Peyer's patch (tissue), 4 donors: ENCODE results near the gene MAMSTR. TPM values are rescaled to one million over a fixed set of nuclear protein-coding genes. Genes with fewer than 3 reads are reported as not detected.
"Not testable (repeated sequence)": the region's sequence is repeated elsewhere in the genome, so short reads cannot be mapped to it uniquely, and the experiment has no call there.

Experiments used
- DNase-seq, 3 donors: peaks; one replicate each; pipeline ENCODE4 v3.0.0-alpha.2; 2017 to 2019
- H3K27ac ChIP-seq, 4 donors: fragments of 200-600 bp; sonication (generic); one replicate each; pipeline ENCODE4 v1.5.1; 2016 to 2019
- H3K27me3 ChIP-seq, 2 donors: fragments of 200-600 bp; sonication (generic); one replicate each; pipeline ENCODE4 v1.5.1; 2019
- H3K36me3 ChIP-seq, 3 donors: fragments of 200-600 bp; sonication (generic); one replicate each; pipeline ENCODE4 v1.5.1; 2016 to 2019
- H3K4me1 ChIP-seq, 4 donors: fragments of 200-600 bp; sonication (generic); one replicate each; pipeline ENCODE4 v1.5.1; 2016 to 2019
- H3K4me3 ChIP-seq, 4 donors: fragments of 200-600 bp; sonication (generic); 1 replicate in 3 of 4; 2 replicates in 1 of 4; pipeline ENCODE4 v1.5.1; 2016 to 2019; ENCODE audit warnings: mild to moderate bottlenecking in 1 of 4
- H3K9me3 ChIP-seq, 4 donors: fragments of 200-600 bp; sonication (generic); one replicate each; pipeline ENCODE4 v1.5.1; 2016 to 2019; ENCODE audit warnings: mild to moderate bottlenecking in 1 of 4
- CTCF ChIP-seq, 6 experiments: fragments of 450-650 bp in 4 of 6; fragments of 200-600 bp in 2 of 6; sonication (generic) in 1 of 6; IDR thresholded peaks; one replicate each; pipeline ENCODE4 v1.5.1; 2017 to 2019; ENCODE audit warnings: antibody characterized with exemption in 6 of 6, mild to moderate bottlenecking in 3 of 6, moderate library complexity in 1 of 6
- POLR2A ChIP-seq, 2 donors: fragments of 450-650 bp; IDR thresholded peaks; one replicate each; pipeline ENCODE4 v1.5.1; 2017; ENCODE audit warnings: antibody characterized with exemption in 2 of 2, mild to moderate bottlenecking in 2 of 2, moderate library complexity in 2 of 2
- total RNA-seq, 4 donors: library from RNA; depleted of rRNA; stranded (reverse); fragments of >200 nt; gene quantifications; one replicate each; pipeline ENCODE4 v1.1.0, GENCODE V29; 2016

Gene MAMSTR
- total RNA-seq, 4 donors from 2014 or later = 0.70 to 1.1 TPM; not detected in 2

- Histone ChIP-seq H3K9me3 (no peaks in the 10 kb centered on the region), H3K4me3 (no peak overlapping the region), H3K27me3 (no peaks in the 10 kb centered on the region), H3K4me1 (peaks cover 0 to 14% (median 2%) of the 10 kb centered on the region in 4 donors), H3K36me3 (no peaks in the 10 kb centered on the region), H3K27ac (no peak overlapping the region)
- TF ChIP-seq CTCF (IDR thresholded peaks at IDR 0.05) (no peak), POLR2A (IDR thresholded peaks at IDR 0.05) (no peak)
- no peak for DNase-seq
Observed at GRCh38 chr19:48687776-48688175, 31.7 kb downstream of the MAMSTR start.

- not testable (repeated sequence) for H3K4me3 ChIP-seq, H3K36me3 ChIP-seq, H3K9me3 ChIP-seq, H3K27me3 ChIP-seq, DNase-seq, H3K27ac ChIP-seq
- H3K4me1 ChIP-seq = peaks cover 0 to 14% (median 2%) of the 10 kb centered on the region in 4 donors
Observed at GRCh38 chr19:48686637-48687036, 32.9 kb downstream of the MAMSTR start.

GRCh38 chr19:48686088-48686487 is 33.4 kb downstream of the MAMSTR start:
- TF ChIP-seq POLR2A (IDR thresholded peaks at IDR 0.05) = no peak
- TF ChIP-seq CTCF (IDR thresholded peaks at IDR 0.05) = no peak
- Histone ChIP-seq H3K4me3 (no peak overlapping the region), H3K4me1 (peaks cover 0 to 14% (median 2%) of the 10 kb centered on the region in 4 donors), H3K27ac (no peak overlapping the region), H3K36me3 (no peaks in the 10 kb centered on the region), H3K27me3 (no peaks in the 10 kb centered on the region), H3K9me3 (no peaks in the 10 kb centered on the region)
- DNase-seq = no peak

- Histone ChIP-seq H3K36me3 (no peaks in the 10 kb centered on the region), H3K9me3 (no peaks in the 10 kb centered on the region), H3K4me1 (peaks cover 0 to 14% (median 2%) of the 10 kb centered on the region in 4 donors), H3K4me3 (no peak overlapping the region), H3K27me3 (no peaks in the 10 kb centered on the region), H3K27ac (no peak overlapping the region)
- DNase-seq = no peak
- TF ChIP-seq POLR2A (IDR thresholded peaks at IDR 0.05) (no peak), CTCF (IDR thresholded peaks at IDR 0.05) (no peak)
Observed at GRCh38 chr19:48685583-48685982, 33.9 kb downstream of the MAMSTR start.

GRCh38 chr19:48683349-48683748 is 36.2 kb downstream of the MAMSTR start:
- TF ChIP-seq CTCF (IDR thresholded peaks at IDR 0.05) = no peak
- TF ChIP-seq POLR2A (IDR thresholded peaks at IDR 0.05) = no peak
- Histone ChIP-seq H3K9me3 (no peaks in the 10 kb centered on the region), H3K4me1 (peaks cover 0 to 14% (median 2%) of the 10 kb centered on the region in 4 donors), H3K27me3 (no peaks in the 10 kb centered on the region), H3K4me3 (no peak overlapping the region), H3K36me3 (no peaks in the 10 kb centered on the region), H3K27ac (no peak overlapping the region)
- DNase-seq = no peak

- Histone ChIP-seq H3K4me3 (no peak overlapping the region), H3K4me1 (peaks cover 0 to 18% (median 0%) of the 10 kb centered on the region in 4 donors), H3K9me3 (no peaks in the 10 kb centered on the region), H3K27me3 (no peaks in the 10 kb centered on the region), H3K36me3 (no peaks in the 10 kb centered on the region), H3K27ac (peak overlapping the region in 1 of 4 donors; percentile 42)
- DNase-seq = no peak
- TF ChIP-seq CTCF (IDR thresholded peaks at IDR 0.05) (no peak), POLR2A (IDR thresholded peaks at IDR 0.05) (no peak)
Observed at GRCh38 chr19:48681127-48681470, 38.4 kb downstream of the MAMSTR start.
